ENCODE data around the gene PRSS21.

The PRSS21 gene

GRCh38 chr16:2852003-2852730 is 35.1 kb downstream of the PRSS21 start:
- DNase-seq (ENCODE audit: extremely low read depth, insufficient read length), result no peak
- H3K27me3 ChIP-seq (replicated peaks; ENCODE audit: control insufficient read depth, insufficient read depth, low read length), result no peaks in the 10 kb centered on the region
- no peaks in the 10 kb centered on the region for H3K36me3 ChIP-seq (ENCODE audit: control insufficient read depth, insufficient read depth, low read length)
- TF ChIP-seq CTCF (IDR thresholded peaks at IDR 0.05; ENCODE audit: insufficient read depth, low read length, poor library complexity, severe bottlenecking), result no peak
- H3K4me3 ChIP-seq (replicated peaks; ENCODE audit: low read depth, low read length), result no peak overlapping the region

- no peak overlapping the region for H3K4me3 ChIP-seq (replicated peaks; ENCODE audit: low read depth, low read length)
- H3K36me3 ChIP-seq (ENCODE audit: control insufficient read depth, insufficient read depth, low read length), result no peaks in the 10 kb centered on the region
- no peak for DNase-seq (ENCODE audit: extremely low read depth, insufficient read length)
Observed at GRCh38 chr16:2852731-2853507, 35.9 kb downstream of the PRSS21 start.

GRCh38 chr16:2853531-2854073 is 36.6 kb downstream of the PRSS21 start:
- DNase-seq (ENCODE audit: extremely low read depth, insufficient read length), result no peak

More at GRCh38 chr16:2852731-2853507, 35.9 kb downstream of the PRSS21 start:
- no peak for TF ChIP-seq CTCF (IDR thresholded peaks at IDR 0.05; ENCODE audit: insufficient read depth, low read length, poor library complexity, severe bottlenecking)
- no peaks in the 10 kb centered on the region for H3K27me3 ChIP-seq (replicated peaks; ENCODE audit: control insufficient read depth, insufficient read depth, low read length)

GRCh38 chr16:2854700-2855309 is 37.8 kb downstream of the PRSS21 start:
- H3K4me3 ChIP-seq (replicated peaks; ENCODE audit: low read depth, low read length), result no peak overlapping the region
- TF ChIP-seq CTCF (IDR thresholded peaks at IDR 0.05; ENCODE audit: insufficient read depth, low read length, poor library complexity, severe bottlenecking), result peak; percentile 43
- no peak for DNase-seq (ENCODE audit: extremely low read depth, insufficient read length)
- no peaks in the 10 kb centered on the region for H3K27me3 ChIP-seq (replicated peaks; ENCODE audit: control insufficient read depth, insufficient read depth, low read length)
- H3K36me3 ChIP-seq (ENCODE audit: control insufficient read depth, insufficient read depth, low read length), result no peaks in the 10 kb centered on the region

More at GRCh38 chr16:2853531-2854073, 36.6 kb downstream of the PRSS21 start:
- no peaks in the 10 kb centered on the region for H3K36me3 ChIP-seq (ENCODE audit: control insufficient read depth, insufficient read depth, low read length)
- no peak overlapping the region for H3K4me3 ChIP-seq (replicated peaks; ENCODE audit: low read depth, low read length)
- no peaks in the 10 kb centered on the region for H3K27me3 ChIP-seq (replicated peaks; ENCODE audit: control insufficient read depth, insufficient read depth, low read length)
- no peak for TF ChIP-seq CTCF (IDR thresholded peaks at IDR 0.05; ENCODE audit: insufficient read depth, low read length, poor library complexity, severe bottlenecking)

- no peaks in the 10 kb centered on the region for H3K36me3 ChIP-seq (ENCODE audit: control insufficient read depth, insufficient read depth, low read length)
- TF ChIP-seq CTCF (IDR thresholded peaks at IDR 0.05; ENCODE audit: insufficient read depth, low read length, poor library complexity, severe bottlenecking), result no peak
- no peak for DNase-seq (ENCODE audit: extremely low read depth, insufficient read length)
- H3K4me3 ChIP-seq (replicated peaks; ENCODE audit: low read depth, low read length), result no peak overlapping the region
- H3K27me3 ChIP-seq (replicated peaks; ENCODE audit: control insufficient read depth, insufficient read depth, low read length), result no peaks in the 10 kb centered on the region
Observed at GRCh38 chr16:2855536-2855935, 38.5 kb downstream of the PRSS21 start.
